Panc1 (cell line): Measurements from ENCODE around the gene MYO5B. TPM values are rescaled to one million over a fixed set of nuclear protein-coding genes. Genes with fewer than 3 reads are reported as not detected.

ENCODE experiments used
- ATAC-seq: fragments of 200-7000 bp; cut with Tn5 transposase; 2 replicates; pipeline ENCODE4 v1.9.1; 2020; ENCODE audit warnings: mild to moderate bottlenecking, moderate library complexity
- BruUV-seq: library from RNA; stranded (reverse); fragments of 400-500 nt; replicated peaks from 2 replicates; lab custom pipeline; 2021; lab: Mats Ljungman, UMichigan
- CTCF ChIA-PET: fragments of 300-600 bp; sonication (Branson Sonifier 250); formaldehyde crosslinking; loops from one replicate; lab custom pipeline; 2022; ENCODE audit warnings: antibody characterized with exemption; lab: Charles Lee
- POLR2A ChIA-PET: fragments of 300-600 bp; sonication (Branson Sonifier 250); formaldehyde crosslinking; loops from one replicate; lab custom pipeline; 2022; ENCODE audit warnings: antibody characterized with exemption; lab: Charles Lee
- DNase-seq: peaks from one replicate; pipeline ENCODE4 v3.0.0-alpha.2; 2010; ENCODE audit warnings: low read depth, low spot score
- H3K27ac ChIP-seq: 2 replicates; pipeline ENCODE4 v1.5.1; 2011; ENCODE audit warnings: mild to moderate bottlenecking, low read length, inconsistent platforms
- H3K27me3 ChIP-seq: fragments of 200-500 bp; sonication (Bioruptor generic); 2 replicates; pipeline ENCODE4 v1.6.0; 2014; ENCODE audit warnings: low read length, inconsistent platforms; ENCODE audit not compliant: control insufficient read depth, insufficient read depth
- H3K36me3 ChIP-seq: fragments of 200-500 bp; sonication (Bioruptor generic); 2 replicates; pipeline ENCODE4 v1.5.1; 2014; ENCODE audit warnings: inconsistent platforms, mild to moderate bottlenecking, low read length, moderate library complexity; ENCODE audit not compliant: control insufficient read depth, insufficient read depth
- H3K4me1 ChIP-seq: 2 replicates; pipeline ENCODE4 v1.5.1; 2011; ENCODE audit warnings: inconsistent platforms, mild to moderate bottlenecking, low read length, moderate library complexity; ENCODE audit not compliant: control insufficient read depth, insufficient read depth
- H3K4me3 ChIP-seq, 2 experiments: 2 replicates each; pipeline ENCODE4 v1.5.1; 2011 to 2012; ENCODE audit warnings: low read depth in 2 of 2, low read length in 2 of 2, mild to moderate bottlenecking in 2 of 2, inconsistent platforms in 1 of 2, moderate library complexity in 1 of 2
- H3K9me3 ChIP-seq: fragments of 200-500 bp; sonication (Bioruptor generic); 2 replicates; pipeline ENCODE4 v1.5.1; 2014; ENCODE audit warnings: low read depth, mild to moderate bottlenecking, inconsistent platforms, low read length, moderate library complexity; ENCODE audit not compliant: control insufficient read depth, insufficient read depth
- CTCF ChIP-seq: fragments of 450-650 bp; IDR thresholded peaks from 2 replicates; pipeline ENCODE4 v1.5.1; 2017; ENCODE audit warnings: mild to moderate bottlenecking
- POLR2AphosphoS5 ChIP-seq: IDR thresholded peaks from 2 replicates; pipeline ENCODE4 v1.6.1; 2012; ENCODE audit warnings: mild to moderate bottlenecking, low read depth, low read length, moderate library complexity
- REST ChIP-seq, 2 experiments: IDR thresholded peaks; 2 replicates each; pipeline ENCODE4 v1.6.1; 2011 to 2012; ENCODE audit warnings: low read depth in 2 of 2, control low read depth in 1 of 2, low read length in 1 of 2, mild to moderate bottlenecking in 1 of 2, moderate library complexity in 1 of 2; ENCODE audit not compliant: insufficient read depth in 1 of 2
- SIN3A ChIP-seq: IDR thresholded peaks from 2 replicates; pipeline ENCODE4 v1.6.1; 2012; ENCODE audit warnings: low read depth, mild to moderate bottlenecking, low read length, moderate library complexity, borderline replicate concordance; ENCODE audit not compliant: insufficient read depth
- TCF7L2 ChIP-seq: IDR thresholded peaks from 2 replicates; pipeline ENCODE4 v1.6.1; 2011; ENCODE audit warnings: mild to moderate bottlenecking, low read depth, low read length, inconsistent platforms
- in situ Hi-C: cut with HindIII; loops from 2 replicates; pipeline ENCODE4 v1.10.0; 2016; ENCODE audit warnings: low sequenced_read_pairs, low pct_unique_long_range_greater_than_20kb
- intact Hi-C: fragments of 100-400 bp; cut with micrococcal nuclease; formaldehyde crosslinking; loops from one replicate; pipeline ENCODE4 v1.10.0; 2022; ENCODE audit not compliant: unreplicated experiment
- total RNA-seq: library from RNA; stranded (reverse); gene quantifications from one replicate; pipeline ENCODE4 v1.2.1, GENCODE V29; 2021; ENCODE audit not compliant: unreplicated experiment

Gene MYO5B
- total RNA-seq, 1 experiment from 2014 or later, result 0.31 TPM

GRCh38 chr18:49921318-49921985 lies 273.5 kb downstream of the MYO5B start:
- no peaks in the 10 kb centered on the region for H3K4me1 ChIP-seq
- no TSS peak for BruUV-seq
- no peaks in the 10 kb centered on the region for H3K36me3 ChIP-seq
- H3K9me3 ChIP-seq, result no peaks in the 10 kb centered on the region
- ChIA-PET POLR2A (no interaction called here), CTCF (no interaction called here)
- DNase-seq, result no peak
- in situ Hi-C loops, result no loop called here
- H3K27me3 ChIP-seq, result peaks cover 4% of the 10 kb centered on the region
- no peak for TF ChIP-seq SIN3A
- no peak for TF ChIP-seq CTCF
- no peak for TF ChIP-seq POLR2AphosphoS5
- TF ChIP-seq TCF7L2, result no peak
- no peak for TF ChIP-seq REST (IDR thresholded peaks at IDR 0.05; ENCODE audit: insufficient read depth in 1 of 2, low read depth in 2 of 2, low read length in 1 of 2)
- no peak for ATAC-seq
- no peak overlapping the region for H3K4me3 ChIP-seq
- no peak overlapping the region for H3K27ac ChIP-seq
- intact Hi-C loops, result no loop called here

DNA sequence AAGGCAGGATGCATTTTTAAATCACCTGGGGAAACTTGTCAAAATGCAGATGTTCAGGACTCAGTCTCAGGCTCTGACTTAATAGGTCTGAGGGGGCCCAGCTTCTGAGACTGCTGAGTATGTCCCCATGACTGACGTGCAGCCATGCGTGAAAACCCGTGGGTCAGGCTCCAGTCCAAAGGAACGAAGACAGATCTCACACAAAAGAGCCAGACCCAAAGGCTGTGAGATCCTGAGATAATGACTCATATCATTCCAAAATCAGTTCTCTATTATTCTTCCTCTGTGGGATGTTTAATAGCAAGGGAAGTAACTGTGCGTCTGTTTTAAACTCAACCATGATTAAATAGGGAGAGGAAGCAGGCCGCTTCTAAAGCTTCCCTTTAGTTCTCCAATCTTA lies 274.2 kb downstream of the MYO5B start:
- Histone ChIP-seq H3K9me3 (no peaks in the 10 kb centered on the region), H3K4me1 (no peaks in the 10 kb centered on the region), H3K4me3 (no peak overlapping the region), H3K27me3 (peaks cover 4% of the 10 kb centered on the region), H3K36me3 (no peaks in the 10 kb centered on the region), H3K27ac (no peak overlapping the region)
- no peak for TF ChIP-seq TCF7L2
- no peak for TF ChIP-seq SIN3A
- TF ChIP-seq REST (IDR thresholded peaks at IDR 0.05; ENCODE audit: insufficient read depth in 1 of 2, low read depth in 2 of 2, low read length in 1 of 2), result no peak
- no peak for TF ChIP-seq CTCF
- no peak for TF ChIP-seq POLR2AphosphoS5
- ATAC-seq (no peak), DNase-seq (no peak)
- ChIA-PET POLR2A (no interaction called here), CTCF (no interaction called here)
- no TSS peak for BruUV-seq
- intact Hi-C loops, result no loop called here
- in situ Hi-C loops, result no loop called here
